Stimulated activated CD4-positive, alpha-beta T cell treated with anti-CD3 and anti-CD28 coated beads, TNF-alpha, amount 100 ng/mL, for 24 hours (primary cell): Measurements from ENCODE around the gene HCK.

Experiments
- DNase-seq, 3 experiments: peaks; one replicate each; pipeline ENCODE4 v3.0.0-alpha.2; 2020; ENCODE audit warnings: low read depth in 3 of 3

HCK gene

GRCh38 chr20:32052090-32052777 is at the start of gene HCK:
Gene HCK (plus strand): TSS chr20:32052242.
- DNase-seq = no peak

DNA sequence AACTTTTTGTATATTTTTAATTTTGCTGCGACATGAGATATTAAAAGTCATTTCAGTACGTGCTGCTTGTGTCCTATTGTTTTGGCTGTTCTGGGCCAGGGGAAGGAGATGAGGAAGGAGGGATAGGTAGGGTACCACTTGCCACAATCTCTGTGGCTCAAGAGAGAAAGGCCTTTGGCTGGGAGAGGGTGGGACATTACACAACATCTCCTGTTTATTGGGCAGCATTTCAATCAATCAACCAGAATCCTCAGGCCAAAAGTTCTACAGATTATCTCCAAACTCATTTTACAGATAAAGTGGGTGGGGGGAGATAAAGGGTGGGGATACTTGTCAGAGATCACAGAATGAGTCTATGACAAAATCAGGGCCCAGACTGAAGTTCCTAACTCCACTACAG is 48.7 kb upstream of the HCK start:
- no peak for DNase-seq

DNA sequence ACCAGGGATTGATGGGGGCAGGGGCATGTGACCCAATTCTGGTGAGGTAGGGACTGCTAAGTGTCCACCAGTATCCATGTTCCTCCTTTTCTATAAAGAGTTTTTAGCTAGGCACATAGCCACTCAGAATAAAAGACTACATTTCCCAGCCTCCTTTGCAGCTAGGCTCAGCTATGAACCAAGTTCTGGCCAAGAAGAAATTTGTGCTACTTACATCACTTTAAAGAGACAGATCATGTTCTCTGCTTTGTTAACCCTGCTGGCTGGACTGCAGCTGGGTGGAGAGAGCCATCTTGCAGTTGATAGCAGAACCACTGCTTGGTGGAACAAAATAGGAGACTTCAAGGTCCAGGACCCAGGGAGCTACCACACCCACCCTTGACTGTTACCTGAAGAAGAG is 47.1 kb upstream of the HCK start:
- DNase-seq = no peak

DNA sequence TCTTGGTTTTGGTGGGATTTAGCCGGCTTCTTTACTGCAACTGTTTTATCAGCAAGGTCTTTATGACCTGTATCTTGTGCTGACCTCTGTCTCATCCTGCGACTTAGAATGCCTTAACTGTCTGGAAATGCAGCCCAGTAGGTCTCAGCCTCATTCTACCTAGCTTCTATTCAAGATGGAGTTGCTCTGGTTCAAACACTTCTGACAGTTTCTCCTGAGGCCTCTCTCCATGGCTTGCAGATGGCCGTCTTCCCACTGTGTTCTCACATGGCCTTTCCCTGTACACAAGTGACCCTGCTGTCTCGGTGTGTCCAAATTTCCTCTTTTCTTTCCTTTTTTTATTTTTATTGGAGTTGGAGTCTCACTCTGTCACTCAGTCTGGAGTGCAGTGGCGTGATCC is 46.0 kb upstream of the HCK start:
- no peak for DNase-seq

- DNase-seq = no peak
Measured at GRCh38 chr20:32006841-32007786, 44.9 kb upstream of the HCK start.

- no peak for DNase-seq
Measured at GRCh38 chr20:32007787-32008616, 44.0 kb upstream of the HCK start.

DNA sequence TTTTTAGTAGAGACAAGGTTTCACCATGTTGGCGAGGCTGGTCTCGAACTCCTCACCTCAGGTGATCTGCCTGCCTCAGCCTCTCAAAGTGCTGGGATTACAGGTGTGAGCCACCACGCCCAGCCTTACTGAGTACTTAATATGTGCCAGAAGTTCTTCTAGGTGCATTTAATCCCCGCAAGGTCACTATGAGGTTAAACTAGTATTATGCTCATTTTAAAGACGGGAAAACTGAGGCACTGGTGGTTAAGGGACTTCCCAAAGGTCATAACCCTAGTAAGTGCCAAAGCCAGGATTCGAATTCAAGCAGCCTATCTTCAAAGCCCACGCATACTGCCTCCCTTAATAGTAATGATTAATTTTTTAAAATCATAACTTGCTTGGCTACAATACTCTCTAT is 42.5 kb upstream of the HCK start:
- DNase-seq = no peak

- no peak for DNase-seq
Measured at GRCh38 chr20:32010101-32010500, 41.9 kb upstream of the HCK start, which contains the start of gene CCM2L. Gene CCM2L (plus strand): TSS chr20:32010438. CDS start chr20:32010455, 17 bp downstream.

DNA sequence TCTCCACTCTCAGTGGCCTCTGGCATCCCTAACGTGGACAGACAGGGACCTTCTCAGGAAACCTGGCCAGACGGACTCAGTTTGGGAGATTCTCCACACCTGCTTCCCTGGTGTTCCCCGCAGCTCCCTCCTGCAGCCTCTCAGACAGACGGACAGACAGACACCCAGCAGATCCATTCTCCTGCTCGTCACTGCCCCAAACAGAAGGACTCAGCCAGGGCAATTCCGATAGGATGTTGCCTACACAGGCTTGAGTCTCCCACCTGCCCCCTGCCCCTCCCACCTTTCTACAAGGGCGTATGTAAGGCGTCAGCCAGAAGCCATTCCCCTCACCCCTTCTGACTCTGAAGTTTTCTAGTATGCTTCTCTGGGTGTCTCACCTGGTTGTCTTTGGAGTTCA is 41.4 kb upstream of the HCK start:
- no peak for DNase-seq

- no peak for DNase-seq
Measured at GRCh38 chr20:32012159-32012688, 39.8 kb upstream of the HCK start.

DNA sequence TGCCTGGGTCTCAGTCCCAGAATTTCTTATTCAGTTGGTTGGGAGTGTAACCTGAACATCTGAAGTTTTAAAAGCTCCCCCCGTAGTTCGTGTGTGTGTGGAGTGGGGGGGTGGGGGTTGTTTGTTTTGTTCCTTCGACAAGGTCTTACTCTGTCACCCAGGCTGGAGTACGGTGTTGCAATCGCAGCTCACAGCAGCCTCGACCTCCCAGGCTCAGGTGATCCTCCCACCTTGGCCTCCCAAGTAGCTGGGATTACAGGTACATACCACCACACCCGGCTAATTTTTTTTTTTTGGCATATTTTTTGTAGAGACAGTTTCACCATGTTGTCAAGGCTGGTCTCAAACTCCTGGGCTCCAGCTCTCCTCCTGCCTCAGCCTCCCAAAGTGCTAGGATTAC is 38.7 kb upstream of the HCK start:
- DNase-seq = no peak

GRCh38 chr20:32017711-32018251 is 34.3 kb upstream of the HCK start:
- DNase-seq = peak in 1 of 3 experiments; percentile 44

DNA sequence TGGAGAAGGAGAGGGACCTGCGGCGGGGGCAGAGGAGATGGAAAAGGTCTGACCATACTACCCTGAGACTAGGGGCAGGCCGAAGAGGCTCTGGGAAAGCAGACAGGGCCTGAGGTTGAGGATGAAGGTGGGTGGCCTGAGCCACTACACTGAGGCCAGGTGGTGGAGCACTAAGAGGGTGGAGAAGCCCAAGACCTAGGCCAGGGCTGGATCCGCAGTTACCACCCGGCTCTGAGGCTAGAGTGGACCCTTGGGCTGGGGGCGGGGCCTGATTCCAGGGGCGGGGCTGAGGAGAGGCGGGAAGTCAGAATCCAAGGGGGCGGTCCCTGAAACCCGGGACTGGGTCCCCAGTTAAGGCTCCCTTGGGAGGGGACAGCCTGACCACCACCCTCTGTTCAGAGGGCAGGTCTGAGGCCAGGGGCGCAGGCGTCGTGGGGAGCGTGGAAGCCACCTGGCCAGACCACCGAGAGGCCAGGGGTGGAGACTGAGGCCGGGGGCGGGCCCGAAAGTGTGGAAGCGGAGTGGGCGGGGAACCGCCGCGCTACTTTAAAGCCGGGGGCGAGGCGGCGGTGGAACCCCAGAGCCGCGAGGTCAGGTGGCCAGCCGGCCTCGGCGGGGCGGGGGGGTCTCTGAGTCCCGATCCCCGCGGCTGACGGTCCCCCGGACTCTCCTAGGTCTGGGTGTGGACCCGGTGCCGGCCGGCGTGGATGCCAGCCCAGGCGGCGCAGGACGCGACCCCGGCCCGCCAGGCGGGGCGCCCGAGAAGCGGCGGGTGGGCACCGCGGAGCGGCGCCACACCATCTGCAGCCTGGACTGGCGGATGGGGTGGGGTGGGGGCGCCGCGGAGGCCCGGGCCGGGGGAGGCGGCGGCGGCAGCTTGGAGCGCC is 33.5 kb upstream of the HCK start:
- peak in 2 of 3 experiments; percentile 22 to 55 for DNase-seq

DNA sequence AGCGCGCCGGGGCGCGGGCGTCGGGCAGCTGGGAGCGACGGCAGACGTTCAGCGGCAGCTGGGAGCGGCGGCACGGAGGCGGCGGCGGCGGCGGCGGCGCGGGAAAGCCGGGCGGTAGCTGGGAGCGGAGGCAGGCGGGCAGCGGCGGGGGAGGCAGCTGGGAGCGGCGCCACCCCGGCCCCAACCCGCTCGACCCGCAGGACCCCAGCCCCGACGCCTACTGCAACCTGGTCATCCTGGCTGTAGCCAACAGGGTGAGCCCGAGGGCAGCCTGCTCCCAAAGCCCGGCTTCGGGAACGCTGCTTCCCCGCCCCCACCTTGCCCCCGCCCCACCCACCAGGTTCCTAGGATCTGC is 32.9 kb upstream of the HCK start:
- no peak for DNase-seq

DNA sequence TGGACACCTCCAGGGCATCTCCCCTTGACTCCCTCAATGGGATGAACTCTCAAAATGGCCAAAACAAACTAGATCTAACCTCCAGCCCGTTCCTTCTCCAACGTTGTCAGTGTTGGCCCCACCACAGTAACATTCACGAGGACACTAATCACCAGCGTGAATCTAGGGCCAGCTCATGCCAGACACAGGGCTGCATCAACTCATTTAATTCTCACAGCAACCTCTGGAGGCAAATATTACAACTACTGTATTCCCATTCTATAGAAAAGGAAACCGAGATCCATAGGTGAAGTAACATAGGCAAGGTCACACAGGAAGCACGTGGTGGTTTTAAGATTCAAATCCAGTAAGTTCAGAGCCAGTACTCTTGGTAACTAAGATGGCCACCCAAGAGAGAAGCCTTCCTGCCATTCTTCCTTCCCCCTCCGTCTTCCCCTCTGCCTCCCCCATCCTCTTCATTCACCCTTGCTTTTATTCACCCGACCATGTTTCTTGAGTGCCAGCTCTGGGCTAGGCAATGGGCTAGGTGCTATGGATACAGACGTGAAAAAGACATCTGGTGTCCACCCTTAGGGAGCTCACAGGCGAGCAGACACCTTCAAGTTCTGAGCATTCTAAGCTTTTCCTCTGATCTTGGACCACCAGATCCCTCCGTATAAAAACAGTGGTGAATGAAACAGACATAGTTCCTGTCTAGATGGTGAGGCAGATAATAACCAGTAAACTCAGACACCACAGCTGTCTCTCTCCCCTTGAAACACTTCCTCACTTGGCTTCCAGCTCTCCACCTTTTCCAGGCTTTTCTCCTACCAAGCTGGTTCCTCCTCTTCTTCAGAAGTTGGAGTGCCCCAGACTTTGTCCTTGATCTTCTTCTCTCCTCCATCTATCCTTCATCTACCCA is 32.2 kb upstream of the HCK start:
- no peak for DNase-seq

DNA sequence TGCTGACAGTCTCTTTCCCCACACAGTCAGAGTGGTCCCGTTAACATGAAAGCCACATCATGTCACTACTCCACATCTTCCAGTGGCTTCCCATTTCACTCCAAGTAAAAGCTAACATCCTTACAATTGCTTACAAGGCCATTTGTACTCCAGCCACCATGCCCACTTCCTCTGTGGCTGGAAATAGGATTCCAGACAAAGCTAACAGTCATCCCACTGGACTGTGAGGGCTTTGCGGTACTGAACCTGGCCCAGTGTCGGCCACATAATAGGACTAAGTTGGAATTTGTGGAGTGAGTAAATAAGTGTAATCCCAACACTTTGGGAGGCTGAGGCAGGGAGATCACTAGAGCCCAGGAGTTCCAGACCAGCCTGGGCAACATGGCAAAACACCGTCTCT is 31.0 kb upstream of the HCK start:
- DNase-seq = no peak

GRCh38 chr20:32024683-32025295 is 27.3 kb upstream of the HCK start:
- no peak for DNase-seq

DNA sequence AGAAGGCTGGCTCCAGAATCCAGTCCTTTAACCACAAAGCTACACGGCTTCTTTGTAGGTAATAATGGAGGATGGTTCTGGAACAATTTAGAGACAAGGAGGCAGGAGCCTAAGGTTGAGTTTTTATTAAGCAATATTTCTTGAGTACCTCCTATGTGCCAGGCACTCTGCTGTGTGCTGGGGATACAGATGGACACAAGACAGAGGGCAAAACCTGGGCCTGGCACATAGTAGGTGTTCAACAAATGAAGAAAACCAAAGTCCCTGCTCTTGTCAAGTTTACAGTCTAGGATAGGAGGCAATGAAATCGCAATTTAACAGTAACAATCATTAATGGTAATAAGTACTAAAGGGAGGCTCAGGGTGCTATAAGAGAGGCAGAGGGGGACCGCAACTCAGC is 24.4 kb upstream of the HCK start:
- no peak for DNase-seq
